ENCODE results near the gene VMP1.

The VMP1 gene

DNA sequence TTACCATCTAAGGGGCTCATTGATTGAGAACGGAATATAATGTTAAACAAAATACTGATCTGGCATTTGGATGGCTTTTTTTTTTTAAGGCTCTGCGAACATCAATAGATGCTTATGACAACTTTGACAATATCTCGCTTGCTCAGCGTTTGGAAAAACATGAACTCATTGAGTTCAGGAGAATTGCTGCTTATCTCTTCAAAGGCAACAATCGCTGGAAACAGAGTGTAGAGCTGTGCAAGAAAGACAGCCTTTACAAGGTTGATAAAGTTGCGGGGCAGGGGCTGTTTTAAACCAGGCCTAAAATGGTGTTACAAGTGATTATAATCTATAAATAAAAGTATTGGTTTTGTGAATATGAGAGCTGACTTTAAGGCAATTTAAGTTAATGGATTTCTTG, 22.5 kb upstream of the VMP1 start:
- TF ChIP-seq MYC (IDR thresholded peaks at IDR 0.05; ENCODE audit: low read depth, low read length) (no peak), POLR2A (IDR thresholded peaks at IDR 0.05; ENCODE audit: extremely low read depth, insufficient read length) (no peak)
- TF ChIP-seq, protein P1, sequence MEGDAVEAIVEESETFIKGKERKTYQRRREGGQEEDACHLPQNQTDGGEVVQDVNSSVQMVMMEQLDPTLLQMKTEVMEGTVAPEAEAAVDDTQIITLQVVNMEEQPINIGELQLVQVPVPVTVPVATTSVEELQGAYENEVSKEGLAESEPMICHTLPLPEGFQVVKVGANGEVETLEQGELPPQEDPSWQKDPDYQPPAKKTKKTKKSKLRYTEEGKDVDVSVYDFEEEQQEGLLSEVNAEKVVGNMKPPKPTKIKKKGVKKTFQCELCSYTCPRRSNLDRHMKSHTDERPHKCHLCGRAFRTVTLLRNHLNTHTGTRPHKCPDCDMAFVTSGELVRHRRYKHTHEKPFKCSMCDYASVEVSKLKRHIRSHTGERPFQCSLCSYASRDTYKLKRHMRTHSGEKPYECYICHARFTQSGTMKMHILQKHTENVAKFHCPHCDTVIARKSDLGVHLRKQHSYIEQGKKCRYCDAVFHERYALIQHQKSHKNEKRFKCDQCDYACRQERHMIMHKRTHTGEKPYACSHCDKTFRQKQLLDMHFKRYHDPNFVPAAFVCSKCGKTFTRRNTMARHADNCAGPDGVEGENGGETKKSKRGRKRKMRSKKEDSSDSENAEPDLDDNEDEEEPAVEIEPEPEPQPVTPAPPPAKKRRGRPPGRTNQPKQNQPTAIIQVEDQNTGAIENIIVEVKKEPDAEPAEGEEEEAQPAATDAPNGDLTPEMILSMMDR (IDR thresholded peaks at IDR 0.05; ENCODE audit: low read depth, low read length), result no peak
- TF ChIP-seq, protein P2, sequence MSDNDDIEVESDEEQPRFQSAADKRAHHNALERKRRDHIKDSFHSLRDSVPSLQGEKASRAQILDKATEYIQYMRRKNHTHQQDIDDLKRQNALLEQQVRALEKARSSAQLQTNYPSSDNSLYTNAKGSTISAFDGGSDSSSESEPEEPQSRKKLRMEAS (IDR thresholded peaks at IDR 0.05; ENCODE audit: low read depth, low read length), result no peak
- no peak for DNase-seq (ENCODE audit: low read depth)

DNA sequence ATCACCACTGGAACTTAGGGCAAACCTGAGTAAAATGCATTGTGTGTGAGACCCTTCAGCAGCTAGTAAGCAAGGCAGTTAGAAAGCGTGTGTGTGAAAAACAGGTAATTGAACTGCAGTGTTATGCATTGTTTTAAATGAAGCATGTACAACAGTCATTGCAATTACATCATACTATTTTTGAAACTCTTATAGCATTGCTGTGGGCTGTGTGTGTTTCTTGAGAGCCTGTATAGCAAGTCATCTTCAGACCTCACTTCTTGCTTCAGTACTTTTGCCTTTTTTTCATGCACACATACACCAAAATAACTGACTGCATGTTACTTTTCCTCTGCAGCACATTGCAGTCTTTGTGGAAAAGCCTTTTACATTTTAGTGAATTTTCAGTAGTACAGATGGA, 19.4 kb upstream of the VMP1 start:
- H3K4me3 ChIP-seq (ENCODE audit: low read depth, low read length), result no peak overlapping the region
- TF ChIP-seq MYC (IDR thresholded peaks at IDR 0.05; ENCODE audit: low read depth, low read length), result no peak
- TF ChIP-seq, protein P2 (IDR thresholded peaks at IDR 0.05; ENCODE audit: low read depth, low read length), result no peak
- TF ChIP-seq, protein P1 (IDR thresholded peaks at IDR 0.05; ENCODE audit: low read depth, low read length), result no peak
- TF ChIP-seq POLR2A (IDR thresholded peaks at IDR 0.05; ENCODE audit: extremely low read depth, insufficient read length), result no peak
- no peak for DNase-seq (ENCODE audit: low read depth)

More for the DNA sequence above, 22.5 kb upstream of the VMP1 start:
- H3K4me3 ChIP-seq (ENCODE audit: low read depth, low read length), result no peak overlapping the region

DNA sequence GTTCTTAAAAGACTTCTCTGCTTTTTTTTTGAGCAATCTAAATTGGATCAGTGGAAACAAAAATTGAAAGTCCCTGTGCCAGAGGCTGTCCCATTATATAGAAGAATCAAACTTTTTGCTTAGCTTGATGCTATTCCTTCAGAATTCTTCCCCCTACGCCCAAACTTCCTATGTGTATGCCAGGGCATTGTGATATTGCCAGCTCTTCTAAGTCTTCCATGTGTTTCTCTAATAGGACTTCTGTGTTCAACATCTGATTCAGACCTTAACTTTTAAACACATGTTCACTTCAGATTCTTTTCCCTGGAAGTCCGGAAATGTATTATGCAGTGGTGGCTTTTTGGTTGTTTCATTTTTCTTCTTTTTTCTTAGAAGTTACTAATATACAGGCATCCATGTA, 19.0 kb upstream of the VMP1 start:
- no peak overlapping the region for H3K4me3 ChIP-seq (ENCODE audit: low read depth, low read length)
- DNase-seq (ENCODE audit: low read depth), result no peak
- no peak for TF ChIP-seq MYC (IDR thresholded peaks at IDR 0.05; ENCODE audit: low read depth, low read length)
- no peak for TF ChIP-seq POLR2A (IDR thresholded peaks at IDR 0.05; ENCODE audit: extremely low read depth, insufficient read length)
- TF ChIP-seq, protein P2 (IDR thresholded peaks at IDR 0.05; ENCODE audit: low read depth, low read length), result no peak
- TF ChIP-seq, protein P1 (IDR thresholded peaks at IDR 0.05; ENCODE audit: low read depth, low read length), result no peak

DNA sequence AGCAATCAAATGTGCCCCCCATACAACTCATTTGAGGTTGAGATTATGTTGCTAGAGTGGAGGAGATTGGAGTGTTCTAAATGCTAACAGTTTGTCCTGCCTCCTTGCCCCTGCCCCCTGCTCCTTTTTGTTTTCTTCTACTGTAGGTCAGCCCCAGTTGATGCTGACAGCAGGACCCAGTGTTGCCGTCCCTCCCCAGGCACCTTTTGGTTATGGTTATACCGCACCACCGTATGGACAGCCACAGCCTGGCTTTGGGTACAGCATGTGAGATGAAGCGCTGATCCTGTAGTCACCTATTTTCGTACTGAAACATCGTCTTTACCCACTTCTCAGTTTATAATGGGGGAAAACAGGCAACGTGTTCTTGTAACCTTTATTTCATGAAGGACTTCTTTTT, 13.9 kb upstream of the VMP1 start:
- no peak overlapping the region for H3K4me3 ChIP-seq (ENCODE audit: low read depth, low read length)
- DNase-seq (ENCODE audit: low read depth), result no peak
- TF ChIP-seq, protein P2 (IDR thresholded peaks at IDR 0.05; ENCODE audit: low read depth, low read length), result no peak
- TF ChIP-seq, protein P1 (IDR thresholded peaks at IDR 0.05; ENCODE audit: low read depth, low read length), result no peak
- TF ChIP-seq POLR2A (IDR thresholded peaks at IDR 0.05; ENCODE audit: extremely low read depth, insufficient read length) (no peak), MYC (IDR thresholded peaks at IDR 0.05; ENCODE audit: low read depth, low read length) (no peak)

DNA sequence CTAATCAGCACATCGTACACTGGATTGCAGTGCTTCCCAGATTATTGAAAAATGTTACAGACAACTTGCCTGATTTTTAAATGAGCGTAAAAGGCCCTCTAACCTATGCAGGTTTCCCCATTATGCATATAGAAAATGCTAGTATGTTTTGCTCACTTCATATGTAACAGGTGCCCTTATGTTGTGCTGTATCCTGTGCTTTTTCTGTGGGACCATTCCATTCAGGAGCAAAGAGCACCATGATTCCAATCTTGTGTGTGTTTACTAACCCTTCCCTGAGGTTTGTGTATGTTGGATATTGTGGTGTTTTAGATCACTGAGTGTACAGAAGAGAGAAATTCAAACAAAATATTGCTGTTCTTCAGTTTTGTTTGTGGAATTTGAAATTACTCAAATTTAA, 13.1 kb upstream of the VMP1 start:
- no peak overlapping the region for H3K4me3 ChIP-seq (ENCODE audit: low read depth, low read length)
- no peak for DNase-seq (ENCODE audit: low read depth)
- no peak for TF ChIP-seq MYC (IDR thresholded peaks at IDR 0.05; ENCODE audit: low read depth, low read length)
- TF ChIP-seq, protein P2 (IDR thresholded peaks at IDR 0.05; ENCODE audit: low read depth, low read length), result no peak
- TF ChIP-seq POLR2A (IDR thresholded peaks at IDR 0.05; ENCODE audit: extremely low read depth, insufficient read length), result no peak
- TF ChIP-seq, protein P1 (IDR thresholded peaks at IDR 0.05; ENCODE audit: low read depth, low read length), result no peak

All from NB4 (cell line).